Bone marrow (tissue), 2 donors: Measurements from ENCODE around the gene TSR2.

ENCODE experiments used
- DNase-seq, 2 donors: peaks; one replicate each; lab custom pipeline; 2025; lab: John Stamatoyannopoulos, UW

TSR2 gene

DNA sequence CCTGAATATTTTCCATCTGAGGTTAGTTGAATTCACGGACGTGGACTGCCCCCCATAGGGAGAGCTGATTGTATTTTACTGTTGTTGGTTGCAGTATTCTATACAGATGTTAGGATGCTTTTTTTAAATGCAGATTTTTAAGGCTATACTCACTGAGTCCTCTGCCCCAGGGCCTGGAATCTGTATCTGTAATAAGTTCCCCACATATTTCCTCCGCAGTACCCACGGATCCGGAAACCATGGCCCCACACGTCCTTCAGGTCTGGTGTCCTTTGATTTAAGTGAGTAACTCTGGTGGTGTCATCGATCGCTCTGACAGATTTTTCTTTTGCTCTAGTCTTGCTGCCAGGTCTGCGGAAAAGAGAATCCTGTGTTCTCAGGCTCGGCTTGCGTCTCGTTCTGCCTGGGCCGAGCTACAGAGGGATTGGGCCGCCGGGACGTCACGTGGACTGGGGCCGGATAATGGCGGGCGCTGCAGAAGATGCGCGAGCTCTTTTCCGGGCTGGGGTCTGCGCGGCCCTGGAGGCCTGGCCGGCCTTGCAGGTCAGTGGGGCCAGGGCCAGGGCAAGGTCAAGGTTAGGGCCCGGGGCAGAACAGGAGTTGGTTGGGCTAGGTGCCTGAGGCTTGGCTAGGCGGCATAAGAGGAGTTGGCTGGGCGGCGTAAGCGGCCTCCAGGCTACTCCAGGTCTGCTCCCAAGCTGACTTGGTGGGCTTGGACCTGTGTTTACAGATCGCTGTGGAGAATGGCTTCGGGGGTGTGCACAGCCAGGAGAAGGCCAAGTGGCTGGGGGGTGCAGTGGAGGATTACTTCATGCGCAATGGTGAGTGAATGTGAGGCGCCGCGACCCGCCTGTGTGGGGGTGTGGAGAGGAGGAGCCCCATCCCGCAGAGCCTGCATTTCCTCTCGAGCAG, at the start of gene TSR2:
TSR2 (plus strand) TSS at position 445 of the 912 bp plus-strand sequence; CDS start at position 463, 18 bp downstream.
- DNase-seq = peak; percentile 18 to 85

DNA sequence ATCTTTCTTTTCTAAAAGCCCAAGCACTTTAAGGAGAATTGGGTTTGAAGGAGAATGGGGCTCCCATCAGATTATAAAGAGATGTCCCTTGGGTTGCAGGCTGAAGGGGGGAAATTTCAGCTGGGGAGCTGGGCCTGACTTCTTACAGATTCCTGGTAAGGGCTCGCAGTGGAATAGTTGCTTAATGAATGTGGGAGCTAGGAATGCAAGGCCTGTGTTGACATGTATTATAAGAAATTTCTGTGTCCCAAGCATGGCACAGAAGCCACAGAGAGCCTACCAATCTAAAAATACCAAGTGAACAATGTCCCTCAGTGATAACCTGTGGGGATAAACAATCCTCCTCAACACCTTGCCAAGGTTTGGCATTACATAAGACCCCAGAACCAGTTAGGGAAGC, 43.1 kb upstream of the TSR2 start:
- no peak for DNase-seq

GRCh38 chrX:54407266-54407665, 32.9 kb upstream of the TSR2 start:
- DNase-seq = no peak

GRCh38 chrX:54411732-54412131, 28.5 kb upstream of the TSR2 start:
- no peak for DNase-seq

- no peak for DNase-seq
Observed at GRCh38 chrX:54413753-54414152, 26.5 kb upstream of the TSR2 start.

DNA sequence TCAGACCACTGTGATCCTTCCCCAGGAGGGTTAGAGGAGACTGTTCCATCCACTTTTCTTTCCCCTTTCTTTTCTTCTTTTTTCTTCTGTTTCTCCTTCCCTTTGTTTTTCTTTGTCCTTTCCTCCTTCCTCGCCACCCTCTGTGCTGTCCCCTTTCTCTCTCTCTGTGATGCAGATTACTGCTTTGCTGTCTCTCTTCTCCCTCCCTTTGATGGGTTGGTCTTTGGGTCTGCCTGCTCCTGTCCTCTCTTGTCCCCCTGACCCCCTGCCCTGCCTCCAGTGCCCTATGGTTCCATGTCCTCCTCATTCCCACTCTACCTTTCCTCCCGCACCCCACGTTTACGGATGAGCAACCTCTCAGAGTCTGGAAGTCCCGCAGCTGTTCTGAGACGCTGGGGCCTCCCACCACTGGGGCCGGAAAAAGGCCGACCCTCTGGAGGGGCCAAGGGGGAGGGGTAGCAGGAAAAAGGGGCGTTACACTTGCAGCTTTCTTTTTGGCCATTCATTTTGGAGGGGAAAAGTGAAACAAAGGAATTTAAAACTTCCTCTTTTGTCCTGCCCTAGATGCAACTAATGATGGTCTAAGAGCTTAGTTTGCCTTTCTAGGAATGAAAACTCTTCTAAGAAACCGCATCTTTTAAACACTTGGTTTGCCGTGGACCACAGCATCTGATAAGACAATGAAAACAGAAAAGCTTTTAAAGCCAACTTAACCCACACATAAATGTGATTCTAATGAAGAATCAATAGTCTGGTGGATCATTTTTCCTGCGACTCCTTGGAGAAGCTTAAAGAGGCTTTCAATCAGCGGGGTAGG, 24.5 kb upstream of the TSR2 start:
- no peak for DNase-seq

DNA sequence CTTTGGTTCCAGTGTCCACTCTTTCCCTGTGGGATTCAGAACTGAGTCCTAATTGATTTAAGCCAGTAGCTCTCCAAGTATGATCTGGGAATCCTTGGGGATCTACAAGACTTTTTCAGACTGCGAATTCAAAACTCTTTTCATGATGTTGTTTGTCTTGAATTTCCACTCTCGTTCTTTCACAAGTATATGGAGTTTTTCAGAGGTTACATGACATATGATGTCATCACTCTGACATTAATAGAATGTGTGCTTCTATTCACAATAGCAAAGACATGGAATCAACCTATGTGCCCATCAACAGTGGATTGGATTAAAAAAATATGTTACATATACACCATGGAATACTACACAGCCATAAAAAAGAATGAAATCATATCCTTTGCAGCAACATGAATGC, 23.2 kb upstream of the TSR2 start:
- no peak for DNase-seq

DNA sequence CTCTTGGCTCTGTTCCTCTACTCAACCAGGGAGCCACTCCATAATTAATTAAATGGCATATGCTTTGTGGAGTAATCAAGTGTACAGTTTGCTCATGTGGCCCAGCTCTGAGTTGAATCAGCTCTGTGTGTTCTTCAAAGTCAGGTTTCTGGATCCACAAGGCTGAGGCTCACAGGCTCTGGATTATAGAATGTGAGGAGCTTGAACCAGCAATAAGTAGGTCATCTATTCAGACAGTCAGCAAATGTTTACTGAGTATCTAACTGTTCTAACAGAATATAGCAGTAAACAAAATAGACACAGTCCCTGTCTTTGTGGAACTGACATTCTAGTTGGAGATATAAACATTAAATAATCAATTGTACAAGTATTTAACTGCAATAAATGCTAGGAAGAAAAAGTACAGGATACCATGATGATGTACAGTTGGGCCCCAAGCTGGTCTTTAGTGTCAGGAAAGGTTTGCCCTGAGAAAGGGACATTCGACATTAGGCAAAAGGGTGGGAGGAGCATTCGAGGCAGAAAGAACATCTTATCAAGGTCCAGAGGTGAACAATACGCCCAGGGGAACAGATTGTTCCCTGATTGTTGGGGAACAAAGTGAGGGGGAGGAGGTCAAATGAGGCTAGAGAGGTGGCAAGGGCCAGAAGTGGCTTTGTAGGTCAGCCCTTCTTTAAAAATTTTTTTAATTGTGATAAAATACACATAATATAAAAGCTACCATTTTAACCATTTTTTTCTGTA, 20.5 kb upstream of the TSR2 start:
- no peak for DNase-seq

DNA sequence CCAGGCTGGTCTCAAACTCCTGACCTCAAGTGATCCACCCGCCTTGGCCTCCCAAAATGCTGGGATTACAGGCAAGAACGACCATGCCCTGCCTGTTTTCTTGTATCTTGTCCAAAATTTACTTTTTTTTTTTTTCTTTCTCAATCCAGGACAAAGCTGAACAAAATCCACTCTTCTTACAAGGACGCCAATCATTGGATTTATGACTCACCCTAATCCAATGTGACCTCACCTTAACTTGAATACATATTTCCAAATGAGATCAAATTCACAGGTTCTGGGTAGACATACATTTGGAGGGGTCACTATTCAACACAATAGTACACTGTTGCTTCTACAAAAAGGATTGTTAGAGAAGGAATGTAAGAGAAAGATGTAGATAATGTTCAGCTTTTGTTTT, 18.0 kb upstream of the TSR2 start:
- no peak for DNase-seq

DNA sequence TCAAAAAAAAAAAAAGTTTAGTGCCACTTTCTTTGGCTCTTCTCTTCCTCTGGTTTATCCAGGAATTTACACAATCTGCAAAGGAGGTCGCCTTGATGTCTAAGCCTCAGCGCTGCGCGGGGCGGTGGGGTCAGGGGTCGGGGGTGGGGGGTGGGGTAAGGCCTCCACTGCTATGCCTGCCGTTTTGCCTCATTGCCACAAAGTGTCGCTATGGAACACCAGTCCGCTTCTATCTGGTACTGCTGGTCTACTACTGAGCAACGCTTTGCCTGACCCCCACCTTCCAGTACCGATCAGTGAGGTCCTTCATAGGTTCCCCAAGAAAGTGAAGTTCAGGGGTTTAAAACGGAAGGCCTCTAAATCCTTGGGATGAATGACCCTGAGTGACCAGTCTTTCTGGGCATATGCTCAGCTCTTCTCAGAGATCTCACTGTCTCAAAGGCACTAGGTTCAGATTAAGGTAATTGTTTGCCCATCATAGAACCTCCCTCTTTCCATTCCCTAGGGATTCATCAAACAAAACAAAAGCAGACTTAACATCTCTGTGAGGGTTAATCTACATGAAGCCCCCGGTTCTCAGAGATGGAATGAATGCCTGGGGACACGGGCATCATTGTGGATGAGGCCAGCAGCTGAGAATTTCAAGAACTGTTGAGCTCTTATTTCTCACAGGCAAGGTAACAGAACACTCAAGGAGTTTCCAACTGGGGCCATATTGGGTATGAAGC, 16.9 kb upstream of the TSR2 start:
- peak in 1 of 2 donors; percentile 8 for DNase-seq

DNA sequence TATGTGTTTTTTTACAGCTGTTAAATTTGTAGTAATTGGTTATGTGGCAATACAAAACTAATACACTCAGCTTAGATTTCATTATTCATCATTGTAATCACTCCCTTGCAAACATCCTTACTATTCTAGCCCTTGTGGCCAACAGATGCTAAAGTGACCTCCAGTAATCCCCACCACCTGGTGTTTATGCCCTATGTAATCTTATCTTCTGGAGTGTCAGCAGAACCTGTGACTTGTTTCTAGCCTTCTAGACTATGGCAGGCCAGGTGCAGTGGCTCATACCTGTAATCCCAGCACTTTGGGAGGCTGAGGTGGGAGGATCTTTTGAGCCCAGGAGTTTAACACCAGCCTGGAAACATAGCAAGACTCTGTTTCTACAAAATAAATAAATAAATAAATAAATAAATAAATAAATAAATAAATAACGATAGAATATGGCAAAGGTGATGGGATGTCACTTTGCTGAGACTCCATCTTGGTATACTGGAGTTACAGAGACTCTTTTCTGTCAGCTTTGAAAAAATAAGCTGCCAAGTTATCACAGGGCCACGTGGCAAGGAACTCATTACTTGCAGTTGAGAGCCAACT, 12.3 kb upstream of the TSR2 start:
- no peak for DNase-seq

GRCh38 chrX:54430519-54430918, 9.7 kb upstream of the TSR2 start:
- DNase-seq = no peak

DNA sequence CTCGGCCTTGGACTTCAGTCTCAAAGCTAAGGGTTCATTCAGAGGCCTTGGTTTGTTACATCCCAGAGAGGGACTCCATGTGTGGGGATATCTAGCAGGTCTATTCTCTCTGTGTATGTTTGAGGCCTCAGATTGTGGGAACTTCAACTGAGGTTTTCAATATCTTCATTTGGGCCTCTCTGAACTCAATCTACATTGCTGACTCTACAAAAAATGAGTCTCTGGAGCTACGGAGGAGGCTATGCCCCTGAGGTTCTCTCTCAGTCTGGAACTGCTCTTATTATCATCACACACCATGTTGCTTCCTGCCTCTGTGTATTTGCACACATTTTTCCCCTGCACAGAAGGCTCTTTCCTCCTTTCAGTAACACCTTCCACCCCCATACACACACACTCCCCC, 5.1 kb upstream of the TSR2 start:
- DNase-seq = no peak

GRCh38 chrX:54442790-54443189, 2.6 kb downstream of the TSR2 start:
- DNase-seq = no peak

- DNase-seq = no peak
Observed at GRCh38 chrX:54444752-54445151, 4.5 kb downstream of the TSR2 start.

GRCh38 chrX:54446084-54446483, 5.9 kb downstream of the TSR2 start:
- DNase-seq = no peak

DNA sequence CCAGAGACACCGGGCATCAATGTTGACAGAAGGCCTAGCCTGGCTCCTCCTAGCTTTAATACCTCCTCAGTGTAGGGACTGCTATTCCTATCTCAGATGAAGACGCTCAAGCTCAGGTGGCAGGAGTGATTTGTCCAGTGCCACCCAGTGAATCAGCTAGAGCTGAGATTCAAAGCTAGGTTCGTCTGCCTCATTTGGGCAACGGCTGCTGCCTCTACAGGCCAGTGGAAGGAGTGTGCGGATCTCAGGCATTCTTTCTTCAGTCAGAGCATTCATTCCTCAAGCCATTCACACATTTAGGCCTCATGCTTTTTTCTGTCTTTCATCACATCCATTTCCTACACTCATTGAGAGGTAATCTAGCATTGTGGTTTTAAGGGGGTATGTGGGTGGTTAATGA, 7.3 kb downstream of the TSR2 start:
- no peak for DNase-seq

DNA sequence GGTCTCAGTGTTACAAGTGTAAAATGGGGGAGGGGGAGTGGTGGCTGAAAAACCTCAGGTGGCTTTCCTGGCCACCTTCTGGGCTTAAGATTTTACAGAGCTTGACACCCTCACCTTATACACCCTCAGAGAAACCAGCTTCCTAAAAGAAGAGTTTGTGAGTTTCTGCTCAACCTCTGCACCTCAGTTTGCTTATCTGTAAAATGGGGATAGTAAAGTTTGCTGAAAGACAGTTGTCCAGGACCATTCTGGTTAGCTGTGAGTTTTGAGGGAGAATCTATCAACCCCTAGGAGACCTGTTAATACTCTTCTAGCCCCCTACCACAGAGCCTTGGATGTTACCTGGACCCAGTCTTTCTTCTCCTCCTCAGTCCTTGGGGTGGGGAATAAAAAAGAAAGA, 9.7 kb downstream of the TSR2 start:
- DNase-seq = no peak

DNA sequence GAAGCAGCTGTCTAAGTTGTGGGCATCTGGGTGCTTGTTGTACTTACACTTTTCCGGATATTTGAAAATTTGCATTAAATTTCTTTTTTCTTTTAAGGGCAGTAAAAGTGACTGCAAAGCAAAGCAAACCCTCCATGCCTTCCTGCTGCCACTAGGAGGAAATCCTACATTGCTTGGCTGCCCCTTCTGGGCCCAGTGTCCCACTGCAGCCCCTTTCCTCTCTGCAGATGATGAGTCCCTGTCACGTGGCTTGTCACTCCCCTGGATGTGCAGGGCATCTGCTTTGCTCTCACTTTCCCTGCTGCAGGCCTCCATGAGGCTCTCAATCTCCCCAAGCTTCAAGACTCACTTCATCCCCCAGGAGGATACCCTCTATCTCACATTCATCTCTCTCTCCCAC, 12.7 kb downstream of the TSR2 start:
- no peak for DNase-seq

GRCh38 chrX:54470054-54470760, 30.0 kb downstream of the TSR2 start:
- DNase-seq = no peak
